Measurements from ENCODE around the gene SETD1B.

Gene SETD1B

DNA sequence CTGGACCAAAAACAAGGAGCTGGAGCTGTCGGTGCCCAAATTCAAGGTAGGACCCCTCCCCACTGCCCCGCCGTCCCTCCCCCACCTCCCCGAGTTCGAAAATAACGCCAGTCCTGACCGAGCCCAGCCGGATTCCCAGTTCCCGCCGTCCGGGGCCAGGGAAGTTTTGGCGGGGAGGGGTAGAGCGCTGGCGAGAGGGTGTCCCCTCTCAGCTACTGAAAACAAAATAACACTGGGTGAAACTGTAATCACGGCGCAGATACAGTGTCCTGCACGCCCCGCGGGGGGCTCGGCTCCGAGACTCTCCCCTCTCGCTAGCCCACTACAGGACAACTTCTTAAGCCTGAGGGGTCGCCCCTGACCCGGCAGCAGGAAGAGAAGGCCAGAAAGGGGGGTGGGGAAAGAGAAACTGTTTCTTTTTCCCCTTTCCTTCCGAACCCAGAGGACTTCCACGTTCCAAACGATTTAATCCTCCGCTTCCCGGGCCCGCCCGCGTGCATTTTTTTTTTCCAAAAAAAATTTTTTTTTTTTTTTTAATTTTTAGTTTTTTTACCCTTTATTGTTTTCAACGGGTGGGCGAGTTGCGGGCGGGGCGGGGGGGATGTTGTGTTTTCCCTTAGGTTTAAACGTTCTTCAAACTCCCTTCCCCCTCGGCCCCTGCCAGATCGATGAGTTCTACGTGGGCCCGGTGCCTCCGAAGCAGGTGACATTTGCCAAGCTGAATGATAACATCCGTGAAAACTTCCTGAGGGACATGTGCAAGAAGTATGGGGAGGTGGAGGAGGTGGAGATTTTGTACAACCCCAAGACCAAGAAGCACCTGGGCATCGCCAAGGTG, 1.6 kb downstream of the SETD1B start:
- peak overlapping the region; percentile 91 for H3K4me3 ChIP-seq (ENCODE audit: low read depth, low read length)
- TF ChIP-seq, protein P1, sequence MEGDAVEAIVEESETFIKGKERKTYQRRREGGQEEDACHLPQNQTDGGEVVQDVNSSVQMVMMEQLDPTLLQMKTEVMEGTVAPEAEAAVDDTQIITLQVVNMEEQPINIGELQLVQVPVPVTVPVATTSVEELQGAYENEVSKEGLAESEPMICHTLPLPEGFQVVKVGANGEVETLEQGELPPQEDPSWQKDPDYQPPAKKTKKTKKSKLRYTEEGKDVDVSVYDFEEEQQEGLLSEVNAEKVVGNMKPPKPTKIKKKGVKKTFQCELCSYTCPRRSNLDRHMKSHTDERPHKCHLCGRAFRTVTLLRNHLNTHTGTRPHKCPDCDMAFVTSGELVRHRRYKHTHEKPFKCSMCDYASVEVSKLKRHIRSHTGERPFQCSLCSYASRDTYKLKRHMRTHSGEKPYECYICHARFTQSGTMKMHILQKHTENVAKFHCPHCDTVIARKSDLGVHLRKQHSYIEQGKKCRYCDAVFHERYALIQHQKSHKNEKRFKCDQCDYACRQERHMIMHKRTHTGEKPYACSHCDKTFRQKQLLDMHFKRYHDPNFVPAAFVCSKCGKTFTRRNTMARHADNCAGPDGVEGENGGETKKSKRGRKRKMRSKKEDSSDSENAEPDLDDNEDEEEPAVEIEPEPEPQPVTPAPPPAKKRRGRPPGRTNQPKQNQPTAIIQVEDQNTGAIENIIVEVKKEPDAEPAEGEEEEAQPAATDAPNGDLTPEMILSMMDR (IDR thresholded peaks at IDR 0.05; ENCODE audit: borderline replicate concordance, insufficient read depth, low read depth, low read length): no peak

DNA sequence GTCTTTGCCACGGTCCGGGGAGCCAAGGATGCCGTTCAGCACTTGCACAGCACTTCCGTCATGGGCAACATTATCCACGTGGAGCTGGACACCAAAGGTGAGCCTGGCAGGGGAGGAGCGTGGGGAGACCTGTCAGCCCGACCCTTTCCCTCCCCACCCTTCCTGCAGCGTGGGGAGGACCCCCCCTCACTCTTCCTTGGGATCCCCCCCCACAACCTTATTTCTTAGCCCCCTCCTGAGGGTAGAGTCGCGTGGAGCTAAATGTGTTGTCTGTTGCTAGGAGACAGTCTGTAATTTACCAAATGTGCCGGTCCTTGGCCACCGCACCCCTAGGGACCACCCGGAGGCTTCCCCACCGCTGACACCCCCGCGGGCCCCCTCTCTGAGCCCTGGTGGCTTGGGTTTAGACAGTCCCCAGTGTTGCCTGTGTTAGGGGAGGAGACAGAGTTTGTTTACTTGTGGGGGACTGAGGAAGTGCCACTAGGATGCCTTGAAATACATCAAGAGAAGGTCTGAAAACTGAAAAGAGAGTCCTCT, 2.3 kb downstream of the SETD1B start:
- H3K4me3 ChIP-seq (ENCODE audit: low read depth, low read length): peak overlapping the region; percentile 55
- TF ChIP-seq, protein P1 (IDR thresholded peaks at IDR 0.05; ENCODE audit: borderline replicate concordance, insufficient read depth, low read depth, low read length): no peak

DNA sequence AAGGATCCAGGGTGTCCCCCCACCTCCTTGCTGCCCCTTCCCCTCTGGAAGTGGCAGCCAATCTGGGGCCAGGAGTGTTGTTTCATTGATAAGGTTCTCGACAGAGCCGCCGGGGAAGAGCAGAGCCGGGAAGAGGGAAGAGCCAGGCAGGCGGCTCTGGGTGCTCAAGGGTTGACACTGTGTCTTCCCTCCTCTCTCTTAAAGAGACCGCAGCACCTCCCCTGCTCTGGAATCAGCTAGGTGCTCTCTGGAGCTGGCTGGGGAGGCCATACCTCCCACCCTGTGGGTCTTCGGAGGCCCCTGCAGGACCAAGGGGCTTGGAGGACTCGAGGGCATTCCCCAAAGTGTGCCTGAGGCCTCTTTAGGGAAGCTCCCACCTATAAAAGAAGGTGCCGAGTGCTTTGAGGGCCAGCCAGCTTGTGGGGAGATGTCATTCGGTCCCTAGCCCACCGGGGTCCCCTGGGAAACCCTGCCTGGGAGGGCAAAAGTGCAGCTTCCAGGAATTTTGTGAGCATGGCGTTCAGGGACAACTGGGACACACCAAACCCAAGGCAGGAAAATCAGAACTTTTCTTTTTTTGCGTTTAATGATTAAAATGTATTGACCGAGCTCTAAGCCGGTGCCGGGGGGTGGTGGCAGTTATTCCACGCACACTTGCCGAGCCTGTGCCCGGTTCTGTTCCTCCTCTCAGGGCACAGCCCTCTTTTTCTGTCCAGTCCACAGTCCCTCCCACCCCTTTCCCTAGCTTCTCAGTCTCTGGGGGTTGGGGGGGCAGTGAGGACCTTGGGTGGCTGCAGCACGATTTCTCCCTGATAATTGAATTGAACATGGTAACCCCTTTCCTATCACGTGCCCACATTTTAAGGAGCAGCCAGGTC, 3.0 kb downstream of the SETD1B start:
- TF ChIP-seq, protein P1 (IDR thresholded peaks at IDR 0.05; ENCODE audit: borderline replicate concordance, insufficient read depth, low read depth, low read length): no peak
- peak overlapping the region; percentile 55 for H3K4me3 ChIP-seq (ENCODE audit: low read depth, low read length)

- TF ChIP-seq, protein P1 (IDR thresholded peaks at IDR 0.05; ENCODE audit: borderline replicate concordance, insufficient read depth, low read depth, low read length): no peak
- no peak overlapping the region for H3K4me3 ChIP-seq (ENCODE audit: low read depth, low read length)
Observed at GRCh38 chr12:121807642-121808347, 4.0 kb downstream of the SETD1B start.

GRCh38 chr12:121808623-121809022, 4.8 kb downstream of the SETD1B start:
- TF ChIP-seq, protein P1 (IDR thresholded peaks at IDR 0.05; ENCODE audit: borderline replicate concordance, insufficient read depth, low read depth, low read length): no peak
- H3K4me3 ChIP-seq (ENCODE audit: low read depth, low read length): no peak overlapping the region

DNA sequence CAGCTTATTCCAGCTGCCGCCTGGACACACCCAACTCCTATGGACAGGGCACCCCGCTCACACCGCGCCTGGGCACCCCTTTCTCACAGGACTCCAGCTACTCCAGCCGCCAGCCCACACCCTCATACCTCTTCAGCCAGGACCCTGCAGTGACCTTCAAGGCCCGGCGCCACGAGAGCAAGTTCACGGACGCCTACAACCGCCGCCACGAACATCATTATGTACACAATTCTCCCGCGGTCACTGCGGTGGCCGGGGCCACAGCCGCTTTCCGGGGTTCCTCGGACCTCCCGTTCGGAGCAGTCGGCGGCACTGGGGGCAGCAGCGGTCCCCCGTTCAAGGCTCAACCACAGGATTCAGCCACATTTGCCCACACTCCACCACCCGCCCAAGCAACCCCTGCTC, 5.9 kb downstream of the SETD1B start:
- TF ChIP-seq, protein P1 (IDR thresholded peaks at IDR 0.05; ENCODE audit: borderline replicate concordance, insufficient read depth, low read depth, low read length): no peak
- H3K4me3 ChIP-seq (ENCODE audit: low read depth, low read length): no peak overlapping the region
